ENCODE data around the gene BARX2. TPM values are rescaled to one million over a fixed set of nuclear protein-coding genes. Genes with fewer than 3 reads are reported as not detected.

BARX2 gene
- total RNA-seq, 1 experiment from 2014 or later, result 0.12 TPM

DNA sequence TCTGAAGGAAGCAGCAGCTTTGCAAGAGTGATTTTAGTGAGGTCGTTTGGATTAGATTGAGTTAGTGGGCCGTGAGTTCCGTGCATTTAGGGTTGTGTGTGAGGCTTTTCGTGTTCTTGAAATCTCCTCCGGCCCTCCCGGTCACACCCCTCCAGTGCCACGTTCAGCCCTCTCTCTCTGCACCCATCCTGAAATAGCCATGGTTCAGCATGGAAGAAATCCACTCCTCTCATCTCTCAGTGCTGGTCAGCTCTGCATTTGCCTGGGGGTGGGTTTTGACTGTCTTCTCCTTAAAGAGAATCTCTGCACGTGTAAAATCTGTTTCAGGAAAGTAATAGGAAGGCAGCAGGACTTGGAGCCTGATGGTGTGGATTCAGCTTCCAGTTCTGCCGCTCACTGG lies 19.8 kb downstream of the BARX2 start:
- Histone ChIP-seq H3K9ac (ENCODE audit: low read length) (no peak overlapping the region), H3K79me2 (ENCODE audit: insufficient read depth, low read length) (no peaks in the 10 kb centered on the region), H2AFZ (ENCODE audit: low read depth, low read length, poor library complexity, severe bottlenecking) (no peak overlapping the region), H3K36me3 (ENCODE audit: control insufficient read depth in 1 of 2, insufficient read depth in 2 of 2, low read length in 2 of 2) (no peaks in the 10 kb centered on the region), H3K27me3 (ENCODE audit: insufficient read depth, low read length) (no peaks in the 10 kb centered on the region), H3K4me3 (replicated peaks in 1 of 2; ENCODE audit: low read depth in 1 of 2, low read length in 2 of 2) (no peak overlapping the region), H3K9me3 (ENCODE audit: control insufficient read depth in 1 of 2, insufficient read depth in 1 of 2, low read depth in 1 of 2, low read length in 2 of 2) (no peaks in the 10 kb centered on the region), H3K27ac (ENCODE audit: low read depth, low read length) (no peak overlapping the region), H3K4me1 (ENCODE audit: control insufficient read depth in 1 of 2, insufficient read depth in 2 of 2, low read length in 2 of 2) (no peaks in the 10 kb centered on the region), H3K4me2 (ENCODE audit: low read length) (no peak overlapping the region), H4K20me1 (ENCODE audit: insufficient read depth) (no peaks in the 10 kb centered on the region), H3K9me2 (ENCODE audit: insufficient read depth) (no peaks in the 10 kb centered on the region)
- BruUV-seq (replicated peaks), result no TSS peak
- ChIA-PET CTCF (interaction anchor here (0.6 kb wide), 1 partner anchor 595 kb away, joined by 3 read pairs; no protein-coding TSS in a partner anchor), RAD21 (ENCODE audit: low non-redundant PET in 1 of 2, low total read pairs in 2 of 2, uncharacterized antibody in 2 of 2, unreplicated experiment in 2 of 2) (no interaction called here), POLR2A (no interaction called here)
- TF ChIP-seq, protein P1, sequence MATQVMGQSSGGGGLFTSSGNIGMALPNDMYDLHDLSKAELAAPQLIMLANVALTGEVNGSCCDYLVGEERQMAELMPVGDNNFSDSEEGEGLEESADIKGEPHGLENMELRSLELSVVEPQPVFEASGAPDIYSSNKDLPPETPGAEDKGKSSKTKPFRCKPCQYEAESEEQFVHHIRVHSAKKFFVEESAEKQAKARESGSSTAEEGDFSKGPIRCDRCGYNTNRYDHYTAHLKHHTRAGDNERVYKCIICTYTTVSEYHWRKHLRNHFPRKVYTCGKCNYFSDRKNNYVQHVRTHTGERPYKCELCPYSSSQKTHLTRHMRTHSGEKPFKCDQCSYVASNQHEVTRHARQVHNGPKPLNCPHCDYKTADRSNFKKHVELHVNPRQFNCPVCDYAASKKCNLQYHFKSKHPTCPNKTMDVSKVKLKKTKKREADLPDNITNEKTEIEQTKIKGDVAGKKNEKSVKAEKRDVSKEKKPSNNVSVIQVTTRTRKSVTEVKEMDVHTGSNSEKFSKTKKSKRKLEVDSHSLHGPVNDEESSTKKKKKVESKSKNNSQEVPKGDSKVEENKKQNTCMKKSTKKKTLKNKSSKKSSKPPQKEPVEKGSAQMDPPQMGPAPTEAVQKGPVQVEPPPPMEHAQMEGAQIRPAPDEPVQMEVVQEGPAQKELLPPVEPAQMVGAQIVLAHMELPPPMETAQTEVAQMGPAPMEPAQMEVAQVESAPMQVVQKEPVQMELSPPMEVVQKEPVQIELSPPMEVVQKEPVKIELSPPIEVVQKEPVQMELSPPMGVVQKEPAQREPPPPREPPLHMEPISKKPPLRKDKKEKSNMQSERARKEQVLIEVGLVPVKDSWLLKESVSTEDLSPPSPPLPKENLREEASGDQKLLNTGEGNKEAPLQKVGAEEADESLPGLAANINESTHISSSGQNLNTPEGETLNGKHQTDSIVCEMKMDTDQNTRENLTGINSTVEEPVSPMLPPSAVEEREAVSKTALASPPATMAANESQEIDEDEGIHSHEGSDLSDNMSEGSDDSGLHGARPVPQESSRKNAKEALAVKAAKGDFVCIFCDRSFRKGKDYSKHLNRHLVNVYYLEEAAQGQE (IDR thresholded peaks at IDR 0.05; ENCODE audit: low read depth), result no peak
- TF ChIP-seq ZFX (IDR thresholded peaks at IDR 0.05), result no peak
- TF ChIP-seq RAD21 (IDR thresholded peaks at IDR 0.05; ENCODE audit: low read depth), result no peak
- TF ChIP-seq EZH2phosphoT487 (IDR thresholded peaks at IDR 0.05; ENCODE audit: borderline replicate concordance), result no peak
- TF ChIP-seq FOSL1 (IDR thresholded peaks at IDR 0.05; ENCODE audit: low read depth), result no peak
- TF ChIP-seq TCF7L2 (IDR thresholded peaks at IDR 0.05; ENCODE audit: borderline replicate concordance, extremely low read depth, insufficient read depth, insufficient read length), result no peak
- no peak for TF ChIP-seq SIN3A (IDR thresholded peaks at IDR 0.05; ENCODE audit: low read depth)
- TF ChIP-seq, protein P2, sequence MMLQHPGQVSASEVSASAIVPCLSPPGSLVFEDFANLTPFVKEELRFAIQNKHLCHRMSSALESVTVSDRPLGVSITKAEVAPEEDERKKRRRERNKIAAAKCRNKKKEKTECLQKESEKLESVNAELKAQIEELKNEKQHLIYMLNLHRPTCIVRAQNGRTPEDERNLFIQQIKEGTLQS (IDR thresholded peaks at IDR 0.05), result no peak
- TF ChIP-seq, protein P3, sequence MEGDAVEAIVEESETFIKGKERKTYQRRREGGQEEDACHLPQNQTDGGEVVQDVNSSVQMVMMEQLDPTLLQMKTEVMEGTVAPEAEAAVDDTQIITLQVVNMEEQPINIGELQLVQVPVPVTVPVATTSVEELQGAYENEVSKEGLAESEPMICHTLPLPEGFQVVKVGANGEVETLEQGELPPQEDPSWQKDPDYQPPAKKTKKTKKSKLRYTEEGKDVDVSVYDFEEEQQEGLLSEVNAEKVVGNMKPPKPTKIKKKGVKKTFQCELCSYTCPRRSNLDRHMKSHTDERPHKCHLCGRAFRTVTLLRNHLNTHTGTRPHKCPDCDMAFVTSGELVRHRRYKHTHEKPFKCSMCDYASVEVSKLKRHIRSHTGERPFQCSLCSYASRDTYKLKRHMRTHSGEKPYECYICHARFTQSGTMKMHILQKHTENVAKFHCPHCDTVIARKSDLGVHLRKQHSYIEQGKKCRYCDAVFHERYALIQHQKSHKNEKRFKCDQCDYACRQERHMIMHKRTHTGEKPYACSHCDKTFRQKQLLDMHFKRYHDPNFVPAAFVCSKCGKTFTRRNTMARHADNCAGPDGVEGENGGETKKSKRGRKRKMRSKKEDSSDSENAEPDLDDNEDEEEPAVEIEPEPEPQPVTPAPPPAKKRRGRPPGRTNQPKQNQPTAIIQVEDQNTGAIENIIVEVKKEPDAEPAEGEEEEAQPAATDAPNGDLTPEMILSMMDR (IDR thresholded peaks at IDR 0.05 in 2 of 3, conservative IDR thresholded peaks at IDR 0.05 in 1 of 3; ENCODE audit: borderline replicate concordance in 1 of 3, insufficient read depth in 1 of 3, low read depth in 2 of 3, low read length in 2 of 3), result no peak
- no peak for TF ChIP-seq YY1 (IDR thresholded peaks at IDR 0.05; ENCODE audit: extremely low read depth, insufficient replicate concordance, low read depth, low read length)
- TF ChIP-seq, protein P4, sequence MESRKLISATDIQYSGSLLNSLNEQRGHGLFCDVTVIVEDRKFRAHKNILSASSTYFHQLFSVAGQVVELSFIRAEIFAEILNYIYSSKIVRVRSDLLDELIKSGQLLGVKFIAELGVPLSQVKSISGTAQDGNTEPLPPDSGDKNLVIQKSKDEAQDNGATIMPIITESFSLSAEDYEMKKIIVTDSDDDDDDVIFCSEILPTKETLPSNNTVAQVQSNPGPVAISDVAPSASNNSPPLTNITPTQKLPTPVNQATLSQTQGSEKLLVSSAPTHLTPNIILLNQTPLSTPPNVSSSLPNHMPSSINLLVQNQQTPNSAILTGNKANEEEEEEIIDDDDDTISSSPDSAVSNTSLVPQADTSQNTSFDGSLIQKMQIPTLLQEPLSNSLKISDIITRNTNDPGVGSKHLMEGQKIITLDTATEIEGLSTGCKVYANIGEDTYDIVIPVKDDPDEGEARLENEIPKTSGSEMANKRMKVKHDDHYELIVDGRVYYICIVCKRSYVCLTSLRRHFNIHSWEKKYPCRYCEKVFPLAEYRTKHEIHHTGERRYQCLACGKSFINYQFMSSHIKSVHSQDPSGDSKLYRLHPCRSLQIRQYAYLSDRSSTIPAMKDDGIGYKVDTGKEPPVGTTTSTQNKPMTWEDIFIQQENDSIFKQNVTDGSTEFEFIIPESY (IDR thresholded peaks at IDR 0.05; ENCODE audit: extremely low read depth, insufficient replicate concordance, low read length), result no peak
- no peak for DNase-seq (ENCODE audit: low read depth, low spot score)
- intact Hi-C loops (cut with micrococcal nuclease), result no loop called here
- ATAC-seq, result no peak
